NT2/D1 (cell line): ENCODE results near the gene GPR158.

Source experiments
- DNase-seq: peaks from one replicate; pipeline ENCODE4 v3.0.0-alpha.2; 2011; ENCODE audit warnings: low read depth, low spot score
- H3K27me3 ChIP-seq: 2 replicates; pipeline ENCODE4 v1.6.0; 2011; ENCODE audit warnings: mild to moderate bottlenecking; ENCODE audit not compliant: insufficient read length, insufficient read depth
- H3K36me3 ChIP-seq: 2 replicates; pipeline ENCODE4 v1.6.1; 2011; ENCODE audit warnings: mild to moderate bottlenecking, low read length, mixed read lengths; ENCODE audit not compliant: insufficient read depth, insufficient read length
- H3K4me1 ChIP-seq: 2 replicates; pipeline ENCODE4 v1.5.1; 2011; ENCODE audit not compliant: insufficient read depth, insufficient read length
- H3K4me3 ChIP-seq: 2 replicates; pipeline ENCODE4 v1.5.1; 2011; ENCODE audit warnings: low read depth; ENCODE audit not compliant: insufficient read length
- H3K9ac ChIP-seq: 2 replicates; pipeline ENCODE4 v1.6.0; 2011; ENCODE audit warnings: low read depth; ENCODE audit not compliant: insufficient read length
- H3K9me3 ChIP-seq: 2 replicates; pipeline ENCODE4 v1.5.1; 2011; ENCODE audit warnings: mild to moderate bottlenecking, low read length; ENCODE audit not compliant: insufficient read depth
- SUZ12 ChIP-seq: IDR thresholded peaks from 2 replicates; pipeline ENCODE4 v1.6.1; 2011; ENCODE audit not compliant: insufficient read length, insufficient read depth; ENCODE audit errors: extremely low read depth
- YY1 ChIP-seq: IDR thresholded peaks from 2 replicates; pipeline ENCODE4 v1.6.1; 2011; ENCODE audit not compliant: insufficient read length, insufficient read depth
- ZNF274 ChIP-seq: IDR thresholded peaks from 2 replicates; pipeline ENCODE4 v1.6.1; 2011; ENCODE audit warnings: mild to moderate bottlenecking, low read depth, low read length

Gene GPR158

DNA sequence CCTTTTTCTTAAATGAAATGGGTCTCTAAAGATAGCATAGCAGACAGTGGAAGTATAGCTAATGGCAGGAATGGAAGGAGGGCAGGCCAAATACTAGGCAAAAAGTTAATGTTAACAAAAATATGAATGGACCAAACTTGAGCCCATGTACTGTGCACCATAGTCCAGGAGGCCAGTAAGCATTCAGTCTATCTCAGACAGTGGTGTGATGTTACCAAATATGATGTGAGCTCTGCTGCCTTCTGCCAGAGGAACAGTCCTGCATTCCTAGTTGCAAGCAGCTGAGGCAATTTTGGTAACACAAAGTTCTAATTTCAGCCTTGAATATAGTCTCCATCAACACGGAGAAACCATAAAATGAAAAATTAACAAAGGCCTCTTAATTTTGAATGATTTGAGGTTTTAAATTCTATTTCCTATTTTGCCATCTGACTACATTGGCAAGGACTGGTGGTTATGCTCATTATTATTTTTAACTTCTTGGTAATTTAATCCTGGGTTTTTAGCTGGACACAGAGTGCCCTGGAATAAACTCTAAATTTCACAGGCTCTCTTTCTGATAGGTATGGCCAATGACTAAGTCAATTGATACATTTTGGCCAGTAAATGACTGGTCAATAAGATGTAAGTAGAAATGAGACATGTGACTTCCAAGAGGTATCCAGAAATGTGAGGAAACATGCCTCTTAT, 442.2 kb downstream of the GPR158 start:
- Histone ChIP-seq H3K4me1 (peaks cover 5% of the 10 kb centered on the region), H3K36me3 (no peaks in the 10 kb centered on the region), H3K9ac (no peak overlapping the region), H3K9me3 (no peaks in the 10 kb centered on the region), H3K27me3 (no peaks in the 10 kb centered on the region), H3K4me3 (no peak overlapping the region)
- TF ChIP-seq YY1 = no peak
- no peak for TF ChIP-seq ZNF274
- no peak for TF ChIP-seq SUZ12
- DNase-seq = no peak

GRCh38 chr10:25627606-25628005, 452.8 kb downstream of the GPR158 start:
- Histone ChIP-seq H3K4me3 (no peak overlapping the region), H3K9me3 (no peaks in the 10 kb centered on the region), H3K27me3 (no peaks in the 10 kb centered on the region), H3K4me1 (no peaks in the 10 kb centered on the region), H3K9ac (no peak overlapping the region), H3K36me3 (no peaks in the 10 kb centered on the region)
- TF ChIP-seq ZNF274 (no peak), YY1 (no peak), SUZ12 (no peak)
- no peak for DNase-seq

DNA sequence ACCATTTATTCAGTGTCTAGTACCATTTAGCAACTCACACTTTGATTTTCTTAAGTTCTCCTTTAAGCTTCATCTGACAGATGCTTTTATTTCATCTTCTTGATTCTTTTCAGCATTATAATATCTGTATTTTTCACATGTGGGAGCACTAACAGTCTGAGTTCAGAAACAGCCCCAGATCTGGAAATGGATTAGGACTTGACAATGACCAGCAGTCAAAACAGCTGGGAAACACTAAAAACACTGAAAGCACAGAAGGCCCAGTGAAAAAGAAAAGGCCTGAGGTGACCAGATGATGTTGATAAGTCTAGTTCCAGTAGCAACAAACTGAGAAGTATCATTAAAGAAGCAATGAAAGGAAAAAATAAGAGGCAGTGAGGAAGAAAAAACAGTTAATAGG, 454.5 kb downstream of the GPR158 start:
- no peak overlapping the region for H3K4me3 ChIP-seq
- TF ChIP-seq ZNF274 = no peak
- no peak for TF ChIP-seq SUZ12
- H3K9ac ChIP-seq = no peak overlapping the region
- H3K9me3 ChIP-seq = no peaks in the 10 kb centered on the region
- no peaks in the 10 kb centered on the region for H3K4me1 ChIP-seq
- no peaks in the 10 kb centered on the region for H3K36me3 ChIP-seq
- no peaks in the 10 kb centered on the region for H3K27me3 ChIP-seq
- no peak for DNase-seq

DNA sequence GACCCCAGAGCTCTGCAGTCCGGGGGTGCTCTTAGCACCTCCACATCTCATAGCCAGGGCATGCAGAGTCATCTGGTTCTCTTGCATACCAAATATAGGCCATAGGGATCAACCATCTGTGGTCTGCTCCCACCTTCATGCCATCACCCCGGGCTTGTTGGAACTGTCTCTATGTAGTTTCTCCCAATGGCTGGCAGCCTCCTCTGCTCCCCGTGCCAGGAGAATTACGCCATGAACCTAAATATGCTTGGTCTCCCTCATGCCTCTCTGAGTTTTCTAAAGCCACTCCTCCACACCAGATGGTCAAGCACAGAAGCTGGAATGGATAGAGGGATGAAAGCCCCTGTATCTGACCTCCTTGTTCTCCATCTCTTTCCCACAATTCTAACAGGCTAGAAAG, 456.7 kb downstream of the GPR158 start:
- TF ChIP-seq ZNF274 (no peak), YY1 (no peak), SUZ12 (no peak)
- no peaks in the 10 kb centered on the region for H3K36me3 ChIP-seq
- DNase-seq = no peak

GRCh38 chr10:25632802-25633201, 458.0 kb downstream of the GPR158 start:
- no peaks in the 10 kb centered on the region for H3K36me3 ChIP-seq
- DNase-seq = no peak

More for the DNA sequence above, 456.7 kb downstream of the GPR158 start:
- H3K27me3 ChIP-seq = no peaks in the 10 kb centered on the region
- H3K4me1 ChIP-seq = no peaks in the 10 kb centered on the region
- no peak overlapping the region for H3K9ac ChIP-seq
- H3K4me3 ChIP-seq = no peak overlapping the region
- H3K9me3 ChIP-seq = no peaks in the 10 kb centered on the region

DNA sequence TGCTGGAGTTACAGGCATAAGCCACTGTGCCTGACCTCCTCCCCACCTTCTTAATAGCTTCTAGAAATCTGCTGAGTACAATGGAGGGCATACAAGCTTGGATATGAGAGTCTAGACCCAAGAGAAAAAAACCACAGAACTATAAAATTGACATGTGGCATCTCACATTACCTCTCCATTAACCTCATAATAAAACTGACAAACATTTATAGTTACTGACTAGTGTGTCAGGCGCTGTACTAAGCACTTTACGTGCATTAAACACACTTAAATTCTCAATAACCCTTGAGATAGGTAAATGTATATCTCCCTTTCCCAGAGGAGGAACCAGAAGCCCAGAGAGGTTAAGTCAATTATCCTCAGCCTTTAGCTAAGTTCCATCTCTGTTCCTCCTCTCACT, 458.7 kb downstream of the GPR158 start:
- no peak for DNase-seq
- Histone ChIP-seq H3K4me3 (no peak overlapping the region), H3K9me3 (no peaks in the 10 kb centered on the region), H3K36me3 (no peaks in the 10 kb centered on the region), H3K4me1 (no peaks in the 10 kb centered on the region), H3K27me3 (no peaks in the 10 kb centered on the region), H3K9ac (no peak overlapping the region)
- TF ChIP-seq ZNF274 = no peak
- TF ChIP-seq SUZ12 = no peak
- TF ChIP-seq YY1 = no peak

More at GRCh38 chr10:25632802-25633201, 458.0 kb downstream of the GPR158 start:
- Histone ChIP-seq H3K9me3 (no peaks in the 10 kb centered on the region), H3K4me3 (no peak overlapping the region), H3K4me1 (no peaks in the 10 kb centered on the region), H3K27me3 (no peaks in the 10 kb centered on the region), H3K9ac (no peak overlapping the region)
- TF ChIP-seq ZNF274 (no peak), YY1 (no peak), SUZ12 (no peak)

DNA sequence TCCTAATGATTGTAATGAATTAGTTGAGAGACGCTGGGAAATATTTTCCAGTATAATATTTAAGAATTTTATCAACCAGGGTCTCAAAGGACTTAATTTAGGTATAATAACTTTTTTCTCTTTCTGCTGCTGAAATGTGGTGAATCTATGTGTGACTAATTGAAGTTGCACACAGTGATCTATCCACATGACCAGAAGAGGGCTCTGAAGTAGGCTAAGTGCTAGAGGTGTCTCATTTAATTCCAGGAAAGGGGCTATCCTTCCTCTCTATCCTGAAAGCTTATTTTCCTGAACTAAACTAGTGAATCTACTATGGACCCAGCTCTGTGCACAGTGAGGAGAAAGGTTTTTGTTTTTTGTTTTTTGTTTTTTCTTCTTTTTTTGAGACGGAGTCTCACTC, 464.8 kb downstream of the GPR158 start:
- no peak for DNase-seq
- no peaks in the 10 kb centered on the region for H3K36me3 ChIP-seq
- TF ChIP-seq YY1 (no peak), ZNF274 (no peak), SUZ12 (no peak)
- no peak overlapping the region for H3K9ac ChIP-seq
- no peaks in the 10 kb centered on the region for H3K4me1 ChIP-seq
- no peaks in the 10 kb centered on the region for H3K9me3 ChIP-seq
- no peak overlapping the region for H3K4me3 ChIP-seq
- no peaks in the 10 kb centered on the region for H3K27me3 ChIP-seq

DNA sequence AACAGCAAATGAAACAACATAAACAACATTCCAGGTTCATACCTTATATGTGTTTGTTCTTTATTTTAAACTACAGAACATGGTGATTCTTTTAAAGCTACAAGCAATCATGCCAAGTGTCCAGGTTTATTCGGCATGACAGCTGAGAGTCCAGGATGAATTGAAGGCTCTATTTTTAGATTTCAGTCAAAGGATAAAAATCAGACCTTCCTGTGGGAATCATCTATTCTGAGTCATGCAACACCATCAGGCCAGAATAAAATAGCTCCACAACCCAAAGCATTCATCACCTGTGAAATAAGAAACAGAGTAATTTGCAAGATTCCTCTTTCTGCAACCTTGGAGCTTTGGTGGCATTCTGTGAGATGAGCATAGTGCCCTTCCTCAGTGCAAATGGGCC, 466.8 kb downstream of the GPR158 start:
- H3K4me3 ChIP-seq = no peak overlapping the region
- H3K36me3 ChIP-seq = no peaks in the 10 kb centered on the region
- TF ChIP-seq ZNF274 (no peak), YY1 (no peak), SUZ12 (no peak)

More for the DNA sequence above, 466.8 kb downstream of the GPR158 start:
- DNase-seq = no peak
- Histone ChIP-seq H3K4me1 (no peaks in the 10 kb centered on the region), H3K27me3 (no peaks in the 10 kb centered on the region), H3K9me3 (no peaks in the 10 kb centered on the region), H3K9ac (no peak overlapping the region)
